Fibroblast of lung (primary cell): ENCODE data around the gene DISP2. TPM values are rescaled to one million over a fixed set of nuclear protein-coding genes. Genes with fewer than 3 reads are reported as not detected.

ENCODE experiments used
- DNase-seq, 2 donors: peaks; one replicate each; pipeline versions ENCODE4 v3.0.0 to v3.0.0-alpha.2; 2010; ENCODE audit warnings: low read depth in 2 of 2
- H2AFZ ChIP-seq: 2 replicates; pipeline ENCODE4 v1.5.1; 2012; ENCODE audit warnings: low read length, control low read depth, inconsistent platforms
- H3K27ac ChIP-seq: 2 replicates; pipeline ENCODE4 v1.5.1; 2011; ENCODE audit warnings: low read length, control low read depth; ENCODE audit not compliant: insufficient read depth
- H3K27me3 ChIP-seq: 2 replicates; pipeline ENCODE4 v1.5.1; 2011; ENCODE audit warnings: mild to moderate bottlenecking, low read length; ENCODE audit not compliant: control insufficient read depth, insufficient read depth
- H3K36me3 ChIP-seq: 2 replicates; pipeline ENCODE4 v1.5.1; 2011; ENCODE audit warnings: low read length; ENCODE audit not compliant: control insufficient read depth, insufficient read depth
- H3K4me1 ChIP-seq: 2 replicates; pipeline ENCODE4 v1.5.1; 2011; ENCODE audit warnings: low read length; ENCODE audit not compliant: control insufficient read depth, insufficient read depth; ENCODE audit errors: extremely low read depth
- H3K4me2 ChIP-seq: 2 replicates; pipeline ENCODE4 v1.5.1; 2011; ENCODE audit warnings: low read length, control low read depth; ENCODE audit not compliant: insufficient read depth; ENCODE audit errors: extremely low read depth
- H3K4me3 ChIP-seq, 4 experiments: fragments of 200-600 bp in 1 of 4; sonication (generic) in 1 of 4; replicated peaks in 1 of 4; 2 replicates each; pipeline ENCODE4 v1.5.1; 2011 to 2016; ENCODE audit warnings: low read length in 4 of 4, low read depth in 3 of 4, mild to moderate bottlenecking in 3 of 4, control low read depth in 2 of 4, inconsistent platforms in 1 of 4, mixed read lengths in 1 of 4; ENCODE audit not compliant: insufficient read depth in 1 of 4; ENCODE audit errors: control extremely low read depth in 1 of 4
- H3K79me2 ChIP-seq: 2 replicates; pipeline ENCODE4 v1.5.1; 2012; ENCODE audit warnings: mild to moderate bottlenecking, low read length, inconsistent platforms; ENCODE audit not compliant: control insufficient read depth, insufficient read depth
- H3K9ac ChIP-seq: 2 replicates; pipeline ENCODE4 v1.5.1; 2011; ENCODE audit warnings: mild to moderate bottlenecking, low read length, control low read depth; ENCODE audit not compliant: insufficient read depth
- H3K9me3 ChIP-seq: 2 replicates; pipeline ENCODE4 v1.5.1; 2012; ENCODE audit warnings: low read depth, low read length; ENCODE audit not compliant: control insufficient read depth, insufficient read depth
- H4K20me1 ChIP-seq: 2 replicates; pipeline ENCODE4 v1.5.1; 2011; ENCODE audit warnings: low read length; ENCODE audit not compliant: control insufficient read depth, insufficient read depth; ENCODE audit errors: extremely low read depth
- CTCF ChIP-seq, 2 donors: IDR thresholded peaks in 1 of 2; conservative IDR thresholded peaks in 1 of 2; 1 replicate in 1 of 2; 2 replicates in 1 of 2; pipeline ENCODE4 v1.5.1; 2011 to 2012; ENCODE audit warnings: low read length in 2 of 2, control low read depth in 1 of 2, inconsistent platforms in 1 of 2, low read depth in 1 of 2, mild to moderate bottlenecking in 1 of 2
- EZH2 ChIP-seq: IDR thresholded peaks from 2 replicates; pipeline ENCODE4 v1.5.1; 2012; ENCODE audit warnings: low read length, control low read depth, mild to moderate bottlenecking; ENCODE audit errors: missing control alignments
- polyA plus RNA-seq, 2 donors: library from polyadenylated mRNA; depleted of rRNA in 1 of 2; stranded (reverse) in 1 of 2; unstranded in 1 of 2; fragments of >200 nt; gene quantifications; 2 replicates each; pipeline ENCODE4 v1.2.1, GENCODE V29; 2011 to 2012; ENCODE audit warnings: missing spikeins in 1 of 2
- total RNA-seq: library from RNA; depleted of rRNA; stranded (reverse); fragments of >200 nt; gene quantifications from 2 replicates; pipeline ENCODE4 v1.2.1, GENCODE V29; 2014

The DISP2 gene
- total and polyA plus RNA-seq, 2 donors (not counting 1 experiment from before 2014, with no cell fraction given): under 0.01 to 0.11 TPM

GRCh38 chr15:40428185-40428584, 70.2 kb downstream of the DISP2 start:
- Histone ChIP-seq H3K4me3 (no peak overlapping the region), H4K20me1 (no peaks in the 10 kb centered on the region), H3K36me3 (no peaks in the 10 kb centered on the region), H3K4me2 (no peak overlapping the region), H3K9ac (no peak overlapping the region), H3K9me3 (no peaks in the 10 kb centered on the region), H3K27me3 (peaks cover 16% of the 10 kb centered on the region), H3K4me1 (no peaks in the 10 kb centered on the region), H3K79me2 (no peaks in the 10 kb centered on the region), H3K27ac (no peak overlapping the region), H2AFZ (no peak overlapping the region)
- DNase-seq: no peak
- TF ChIP-seq EZH2 (no peak), CTCF (conservative IDR thresholded peaks at IDR 0.05 in 1 of 2, IDR thresholded peaks at IDR 0.05 in 1 of 2; ENCODE audit: low read depth in 1 of 2, low read length in 2 of 2) (no peak)

Other genes starting within 250 kb of the DISP2 start
- 8.6 and 9.5 TPM in 2 replicates for gene BMF, start 249.3 kb upstream of the DISP2 start, total RNA-seq
- 2.2 TPM in 2 replicates for gene BMF, start 249.3 kb upstream of the DISP2 start, polyA plus RNA-seq
- 2.1 and 5.4 TPM in 2 replicates for gene BUB1B, start 197.2 kb upstream of the DISP2 start, total RNA-seq
- 6.9 and 23.9 TPM in 2 replicates for gene BUB1B, start 197.2 kb upstream of the DISP2 start, polyA plus RNA-seq
- gene PAK6, start 119.2 kb upstream of the DISP2 start, total RNA-seq: under 0.01 TPM in 1 of 2 replicates, not detected in the other
- gene PAK6, start 119.2 kb upstream of the DISP2 start, polyA plus RNA-seq: 0.03 and 0.05 TPM in 2 replicates
- gene ANKRD63, start 75.2 kb upstream of the DISP2 start, total RNA-seq: not detected in 2 replicates
- not detected in 2 replicates for gene ANKRD63, start 75.2 kb upstream of the DISP2 start, polyA plus RNA-seq
- under 0.01 TPM in 2 replicates for gene PLCB2, start 50.3 kb upstream of the DISP2 start, total RNA-seq
- gene PLCB2, start 50.3 kb upstream of the DISP2 start, polyA plus RNA-seq: 0.33 and 0.40 TPM in 2 replicates
- gene INAFM2, start 34.5 kb upstream of the DISP2 start, total RNA-seq: 8.9 and 9.2 TPM in 2 replicates
- 8.2 and 11.0 TPM in 2 replicates for gene INAFM2, start 34.5 kb upstream of the DISP2 start, polyA plus RNA-seq
- 14.4 and 38.0 TPM in 2 replicates for gene CCDC9B, start 17.3 kb upstream of the DISP2 start, total RNA-seq
- 1.7 and 2.0 TPM in 2 replicates for gene CCDC9B, start 17.3 kb upstream of the DISP2 start, polyA plus RNA-seq
- gene PHGR1, start 7.2 kb upstream of the DISP2 start, total RNA-seq: not detected in 2 replicates
- not detected in 2 replicates for gene PHGR1, start 7.2 kb upstream of the DISP2 start, polyA plus RNA-seq
- 15.7 and 30.9 TPM in 2 replicates for gene KNSTRN, start 24.5 kb downstream of the DISP2 start, total RNA-seq
- gene KNSTRN, start 24.5 kb downstream of the DISP2 start, polyA plus RNA-seq: 22.5 and 45.3 TPM in 2 replicates
- gene IVD, start 47.6 kb downstream of the DISP2 start, total RNA-seq: 40.1 and 61.8 TPM in 2 replicates
- 37.9 and 43.0 TPM in 2 replicates for gene IVD, start 47.6 kb downstream of the DISP2 start, polyA plus RNA-seq
- 4.4 and 5.6 TPM in 2 replicates for gene BAHD1, start 82.7 kb downstream of the DISP2 start, total RNA-seq
- 3.3 and 4.7 TPM in 2 replicates for gene BAHD1, start 82.7 kb downstream of the DISP2 start, polyA plus RNA-seq
- 6.7 and 7.4 TPM in 2 replicates for gene CHST14, start 112.8 kb downstream of the DISP2 start, total RNA-seq
- 18.1 and 18.8 TPM in 2 replicates for gene CHST14, start 112.8 kb downstream of the DISP2 start, polyA plus RNA-seq
- gene CCDC32, start 206.8 kb downstream of the DISP2 start, total RNA-seq: 14.4 and 14.5 TPM in 2 replicates
- gene CCDC32, start 206.8 kb downstream of the DISP2 start, polyA plus RNA-seq: 15.6 and 20.7 TPM in 2 replicates
- 11.6 and 13.1 TPM in 2 replicates for gene RPUSD2, start 211.1 kb downstream of the DISP2 start, total RNA-seq
- gene RPUSD2, start 211.1 kb downstream of the DISP2 start, polyA plus RNA-seq: 4.9 and 6.5 TPM in 2 replicates
- gene KNL1, start 236.0 kb downstream of the DISP2 start, total RNA-seq: 2.1 and 5.0 TPM in 2 replicates
- gene KNL1, start 236.0 kb downstream of the DISP2 start, polyA plus RNA-seq: 3.9 and 14.5 TPM in 2 replicates